ENCODE data around the gene SPTBN1. TPM values are rescaled to one million over a fixed set of nuclear protein-coding genes. Genes with fewer than 3 reads are reported as not detected.

Gene SPTBN1
- 100 to 1,000 TPM; 103 to 107 TPM for total RNA-seq

GRCh38 chr2:54455563-54456361, at the start of gene SPTBN1:
Gene SPTBN1, plus strand, starts transcription at chr2:54456327. Its CDS starts 70,092 bp downstream, at chr2:54526419.
- peaks cover 13% of the 10 kb centered on the region for H3K4me1 Mint-ChIP-seq (ENCODE audit: low read depth)

DNA sequence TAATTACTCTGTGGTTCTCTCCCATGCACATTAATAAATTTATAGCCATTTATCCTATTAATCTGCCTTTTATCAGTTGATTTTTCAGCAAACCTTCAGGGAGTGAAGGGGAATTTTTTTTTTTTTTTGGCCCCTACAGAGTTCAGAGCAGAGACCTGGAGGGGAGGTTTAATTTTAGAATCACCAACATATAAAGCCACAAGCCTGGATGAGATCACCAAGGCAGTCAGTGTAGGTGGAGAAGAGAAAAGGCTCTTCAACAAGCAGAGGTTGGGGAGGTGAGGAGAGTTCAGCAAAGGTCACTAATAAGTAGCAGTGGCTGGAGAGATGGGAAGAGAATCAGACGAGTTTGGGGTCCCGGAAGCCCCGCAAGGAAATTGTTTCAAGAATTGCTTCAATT, 48.4 kb upstream of the SPTBN1 start:
- Mint-ChIP-seq H3K27ac (no peak overlapping the region), H3K4me3 (no peak overlapping the region), H3K4me1 (ENCODE audit: low read depth) (no peaks in the 10 kb centered on the region), H3K27me3 (ENCODE audit: low read depth) (peaks cover 8% of the 10 kb centered on the region), H3K36me3 (ENCODE audit: low read depth) (no peaks in the 10 kb centered on the region), H3K9me3 (no peaks in the 10 kb centered on the region)
- no peak for DNase-seq
- intact Hi-C loops (cut with micrococcal nuclease): no loop called here
- CTCF ChIA-PET: interaction anchor here (0.6 to 1.3 kb wide), 2 partner anchors 116 to 298 kb away, joined by 3 to 5 read pairs; no protein-coding TSS in a partner anchor

More at GRCh38 chr2:54455563-54456361, at the start of gene SPTBN1:
- H3K4me3 Mint-ChIP-seq: peak within 1 kb of the TSS; percentile 77
- DNase-seq: peak; percentile 34
- no peaks in the 10 kb centered on the region for H3K9me3 Mint-ChIP-seq
- intact Hi-C loops (cut with micrococcal nuclease): loop anchor here (1.0 to 5.0 kb wide), 4 partner anchors 123 to 341 kb away; partner anchors contain the start of genes ACYP2 and EML6
- CTCF ChIA-PET: no interaction called here
- peaks cover 38% of the 10 kb centered on the region for H3K27me3 Mint-ChIP-seq (ENCODE audit: low read depth)
- no peaks in the 10 kb centered on the region for H3K36me3 Mint-ChIP-seq (ENCODE audit: low read depth)
- no peak within 1 kb of the TSS for H3K27ac Mint-ChIP-seq

DNA sequence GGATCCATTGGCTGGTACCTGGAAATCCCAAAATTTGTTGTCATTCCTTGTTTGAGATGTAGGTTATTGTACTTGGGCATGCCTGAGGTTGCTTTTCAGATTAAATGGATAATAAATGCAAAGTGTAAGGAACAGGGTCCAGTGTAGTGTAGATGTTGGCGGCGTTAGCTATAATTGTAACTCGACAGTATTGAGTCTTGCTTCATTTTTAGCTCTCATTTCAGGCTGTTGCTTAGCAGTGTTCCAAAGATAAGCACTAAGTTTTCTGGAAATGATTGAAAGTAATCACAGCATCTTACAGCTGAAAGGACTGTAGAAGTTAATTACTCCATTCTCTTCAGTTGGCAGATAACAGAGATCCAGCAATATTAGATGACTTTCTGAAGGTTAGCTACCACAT, 47.8 kb upstream of the SPTBN1 start:
- intact Hi-C loops (cut with micrococcal nuclease): no loop called here
- DNase-seq: no peak
- CTCF ChIA-PET: interaction anchor here (1.3 kb wide), 1 partner anchor 297 kb away, joined by 3 read pairs; no protein-coding TSS in a partner anchor
- no peaks in the 10 kb centered on the region for H3K36me3 Mint-ChIP-seq (ENCODE audit: low read depth)
- no peaks in the 10 kb centered on the region for H3K4me1 Mint-ChIP-seq (ENCODE audit: low read depth)
- no peak overlapping the region for H3K4me3 Mint-ChIP-seq
- peaks cover 8% of the 10 kb centered on the region for H3K27me3 Mint-ChIP-seq (ENCODE audit: low read depth)
- H3K9me3 Mint-ChIP-seq: no peaks in the 10 kb centered on the region
- no peak overlapping the region for H3K27ac Mint-ChIP-seq

- H3K36me3 Mint-ChIP-seq (ENCODE audit: low read depth): no peaks in the 10 kb centered on the region
- no peaks in the 10 kb centered on the region for H3K9me3 Mint-ChIP-seq
- CTCF ChIA-PET: interaction anchor here (1.1 kb wide), 1 partner anchor 115 kb away, joined by 4 read pairs; no protein-coding TSS in a partner anchor
- H3K4me1 Mint-ChIP-seq (ENCODE audit: low read depth): no peaks in the 10 kb centered on the region
- DNase-seq: no peak
- intact Hi-C loops (cut with micrococcal nuclease): no loop called here
- no peak overlapping the region for H3K27ac Mint-ChIP-seq
- H3K4me3 Mint-ChIP-seq: no peak overlapping the region
- H3K27me3 Mint-ChIP-seq (ENCODE audit: low read depth): peaks cover 8% of the 10 kb centered on the region
Observed at GRCh38 chr2:54409752-54410151, 46.4 kb upstream of the SPTBN1 start.

- Mint-ChIP-seq H3K4me1 (ENCODE audit: low read depth) (no peaks in the 10 kb centered on the region), H3K9me3 (no peaks in the 10 kb centered on the region), H3K27ac (no peak overlapping the region), H3K4me3 (no peak overlapping the region), H3K27me3 (ENCODE audit: low read depth) (peaks cover 12% of the 10 kb centered on the region), H3K36me3 (ENCODE audit: low read depth) (no peaks in the 10 kb centered on the region)
- intact Hi-C loops (cut with micrococcal nuclease): no loop called here
- CTCF ChIA-PET: no interaction called here
- no peak for DNase-seq
Observed at GRCh38 chr2:54411801-54412354, 44.2 kb upstream of the SPTBN1 start.

DNA sequence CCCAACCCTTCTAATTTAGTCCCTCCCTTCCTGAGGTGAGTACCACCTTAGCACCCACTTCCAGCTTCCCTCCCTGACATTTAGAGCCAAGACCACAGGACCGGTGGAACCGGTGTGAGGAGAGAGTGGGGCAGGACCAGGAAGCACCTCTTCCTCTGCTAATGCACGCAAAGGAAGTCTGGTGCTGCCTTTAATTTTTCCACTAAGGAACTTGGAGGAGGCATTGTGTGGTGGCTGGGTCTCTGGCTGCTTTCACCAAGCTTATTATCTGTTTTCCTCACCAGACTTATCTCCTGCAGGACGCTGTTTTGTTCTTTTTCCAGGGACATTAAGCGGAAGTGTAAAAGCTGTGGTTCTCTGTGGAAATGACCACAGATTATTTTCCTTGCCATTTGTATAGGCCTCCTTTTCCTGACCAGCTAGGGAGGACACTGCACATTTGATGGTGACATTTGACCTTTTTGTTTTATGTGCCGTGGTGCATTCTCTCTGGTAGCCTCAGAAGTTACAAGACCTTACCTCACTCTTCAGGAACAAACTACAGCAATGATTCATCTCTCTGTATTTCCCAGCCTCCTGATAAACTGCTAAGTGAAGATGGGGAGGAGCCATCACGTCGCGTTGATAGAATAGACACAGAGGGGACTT, 39.8 kb upstream of the SPTBN1 start:
- intact Hi-C loops (cut with micrococcal nuclease): no loop called here
- Mint-ChIP-seq H3K27me3 (ENCODE audit: low read depth) (peaks cover 4% of the 10 kb centered on the region), H3K4me3 (no peak overlapping the region), H3K36me3 (ENCODE audit: low read depth) (no peaks in the 10 kb centered on the region), H3K4me1 (ENCODE audit: low read depth) (no peaks in the 10 kb centered on the region), H3K27ac (no peak overlapping the region), H3K9me3 (no peaks in the 10 kb centered on the region)
- CTCF ChIA-PET: no interaction called here
- no peak for DNase-seq

DNA sequence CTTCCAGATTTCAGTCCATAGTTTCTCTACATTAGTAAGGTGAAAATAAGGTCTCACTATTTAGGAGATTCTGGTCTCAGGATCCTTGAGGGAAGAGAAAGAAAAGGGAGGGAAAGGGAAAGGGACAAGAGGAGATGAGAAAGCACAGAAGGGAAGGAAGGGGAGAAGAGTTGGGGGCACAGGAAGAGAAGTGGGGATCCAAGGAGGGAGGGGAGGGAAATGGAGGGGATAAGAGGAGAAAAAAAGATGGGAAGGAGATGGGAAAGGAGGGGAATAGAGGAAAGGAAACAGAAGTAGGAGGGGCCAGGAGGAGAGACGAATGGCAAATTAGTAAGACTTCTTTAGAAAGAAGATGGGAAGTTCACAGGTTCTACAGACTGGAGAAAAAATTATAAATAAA, 39.2 kb upstream of the SPTBN1 start:
- Mint-ChIP-seq H3K36me3 (ENCODE audit: low read depth) (no peaks in the 10 kb centered on the region), H3K27ac (no peak overlapping the region), H3K4me3 (no peak overlapping the region), H3K27me3 (ENCODE audit: low read depth) (peaks cover 4% of the 10 kb centered on the region), H3K4me1 (ENCODE audit: low read depth) (peaks cover 2% of the 10 kb centered on the region), H3K9me3 (no peaks in the 10 kb centered on the region)
- DNase-seq: no peak
- intact Hi-C loops (cut with micrococcal nuclease): no loop called here
- CTCF ChIA-PET: no interaction called here

GRCh38 chr2:54417577-54417976, 38.5 kb upstream of the SPTBN1 start:
- H3K4me1 Mint-ChIP-seq (ENCODE audit: low read depth): peaks cover 8% of the 10 kb centered on the region
- no peak overlapping the region for H3K27ac Mint-ChIP-seq
- H3K4me3 Mint-ChIP-seq: no peak overlapping the region
- intact Hi-C loops (cut with micrococcal nuclease): no loop called here
- no peaks in the 10 kb centered on the region for H3K36me3 Mint-ChIP-seq (ENCODE audit: low read depth)
- H3K9me3 Mint-ChIP-seq: no peaks in the 10 kb centered on the region
- CTCF ChIA-PET: no interaction called here
- H3K27me3 Mint-ChIP-seq (ENCODE audit: low read depth): peaks cover 4% of the 10 kb centered on the region
- DNase-seq: no peak

DNA sequence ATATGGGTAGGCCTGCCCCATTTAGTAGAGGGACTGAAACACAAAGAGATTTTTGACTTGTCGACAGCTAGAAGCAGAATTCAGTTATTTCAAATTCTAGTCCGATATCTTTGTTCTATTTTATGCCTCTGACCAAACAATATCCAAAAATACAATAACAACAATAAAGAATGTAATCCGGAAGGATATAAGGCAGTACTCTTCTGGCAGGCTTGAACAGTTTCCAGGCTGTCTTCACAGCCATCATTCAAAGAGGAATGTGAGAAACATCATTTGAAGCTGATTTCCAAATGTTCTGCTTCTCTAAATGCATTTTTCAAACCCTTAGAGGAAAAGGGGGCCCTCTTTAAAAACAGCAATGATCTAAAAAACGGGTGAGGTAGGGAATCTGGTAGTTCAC, 36.7 kb upstream of the SPTBN1 start:
- H3K27me3 Mint-ChIP-seq (ENCODE audit: low read depth): peaks cover 4% of the 10 kb centered on the region
- no peak overlapping the region for H3K27ac Mint-ChIP-seq
- no peaks in the 10 kb centered on the region for H3K9me3 Mint-ChIP-seq
- peaks cover 8% of the 10 kb centered on the region for H3K4me1 Mint-ChIP-seq (ENCODE audit: low read depth)
- no peak for DNase-seq
- intact Hi-C loops (cut with micrococcal nuclease): no loop called here
- no peaks in the 10 kb centered on the region for H3K36me3 Mint-ChIP-seq (ENCODE audit: low read depth)
- CTCF ChIA-PET: no interaction called here
- no peak overlapping the region for H3K4me3 Mint-ChIP-seq

GRCh38 chr2:54419855-54420523, 36.1 kb upstream of the SPTBN1 start:
- Mint-ChIP-seq H3K27ac (no peak overlapping the region), H3K4me1 (ENCODE audit: low read depth) (peaks cover 8% of the 10 kb centered on the region), H3K4me3 (no peak overlapping the region), H3K9me3 (no peaks in the 10 kb centered on the region), H3K36me3 (ENCODE audit: low read depth) (no peaks in the 10 kb centered on the region), H3K27me3 (ENCODE audit: low read depth) (peaks cover 4% of the 10 kb centered on the region)
- intact Hi-C loops (cut with micrococcal nuclease): no loop called here
- CTCF ChIA-PET: no interaction called here
- no peak for DNase-seq

- CTCF ChIA-PET: no interaction called here
- peaks cover 8% of the 10 kb centered on the region for H3K4me1 Mint-ChIP-seq (ENCODE audit: low read depth)
- no peak overlapping the region for H3K27ac Mint-ChIP-seq
- no peak for DNase-seq
- H3K9me3 Mint-ChIP-seq: no peaks in the 10 kb centered on the region
- no peaks in the 10 kb centered on the region for H3K36me3 Mint-ChIP-seq (ENCODE audit: low read depth)
- H3K4me3 Mint-ChIP-seq: no peak overlapping the region
- intact Hi-C loops (cut with micrococcal nuclease): no loop called here
- H3K27me3 Mint-ChIP-seq (ENCODE audit: low read depth): peaks cover 4% of the 10 kb centered on the region
Observed at GRCh38 chr2:54420524-54421172, 35.5 kb upstream of the SPTBN1 start.

- no peak overlapping the region for H3K27ac Mint-ChIP-seq
- H3K4me3 Mint-ChIP-seq: peak overlapping the region; percentile 38
- CTCF ChIA-PET: no interaction called here
- H3K36me3 Mint-ChIP-seq (ENCODE audit: low read depth): no peaks in the 10 kb centered on the region
- H3K9me3 Mint-ChIP-seq: no peaks in the 10 kb centered on the region
- intact Hi-C loops (cut with micrococcal nuclease): no loop called here
- H3K4me1 Mint-ChIP-seq (ENCODE audit: low read depth): peaks cover 8% of the 10 kb centered on the region
- H3K27me3 Mint-ChIP-seq (ENCODE audit: low read depth): no peaks in the 10 kb centered on the region
- DNase-seq: peak; percentile 65
Observed at GRCh38 chr2:54422072-54422581, 34.0 kb upstream of the SPTBN1 start.
